Thyroid gland (tissue), 4 donors: ENCODE measurements around the gene SLC8B1.

Source experiments
- CTCF ChIP-seq, 6 experiments: fragments of 200-600 bp in 3 of 6; fragments of 450-650 bp in 3 of 6; sonication (generic) in 3 of 6; IDR thresholded peaks; one replicate each; pipeline ENCODE4 v1.5.1; 2016 to 2019; ENCODE audit warnings: antibody characterized with exemption in 6 of 6, mild to moderate bottlenecking in 2 of 6, inconsistent platforms in 1 of 6, moderate library complexity in 1 of 6
- POLR2A ChIP-seq, 2 donors: fragments of 450-650 bp; IDR thresholded peaks; one replicate each; pipeline ENCODE4 v1.6.1; 2017; ENCODE audit warnings: antibody characterized with exemption in 2 of 2, mild to moderate bottlenecking in 2 of 2, moderate library complexity in 1 of 2

DNA sequence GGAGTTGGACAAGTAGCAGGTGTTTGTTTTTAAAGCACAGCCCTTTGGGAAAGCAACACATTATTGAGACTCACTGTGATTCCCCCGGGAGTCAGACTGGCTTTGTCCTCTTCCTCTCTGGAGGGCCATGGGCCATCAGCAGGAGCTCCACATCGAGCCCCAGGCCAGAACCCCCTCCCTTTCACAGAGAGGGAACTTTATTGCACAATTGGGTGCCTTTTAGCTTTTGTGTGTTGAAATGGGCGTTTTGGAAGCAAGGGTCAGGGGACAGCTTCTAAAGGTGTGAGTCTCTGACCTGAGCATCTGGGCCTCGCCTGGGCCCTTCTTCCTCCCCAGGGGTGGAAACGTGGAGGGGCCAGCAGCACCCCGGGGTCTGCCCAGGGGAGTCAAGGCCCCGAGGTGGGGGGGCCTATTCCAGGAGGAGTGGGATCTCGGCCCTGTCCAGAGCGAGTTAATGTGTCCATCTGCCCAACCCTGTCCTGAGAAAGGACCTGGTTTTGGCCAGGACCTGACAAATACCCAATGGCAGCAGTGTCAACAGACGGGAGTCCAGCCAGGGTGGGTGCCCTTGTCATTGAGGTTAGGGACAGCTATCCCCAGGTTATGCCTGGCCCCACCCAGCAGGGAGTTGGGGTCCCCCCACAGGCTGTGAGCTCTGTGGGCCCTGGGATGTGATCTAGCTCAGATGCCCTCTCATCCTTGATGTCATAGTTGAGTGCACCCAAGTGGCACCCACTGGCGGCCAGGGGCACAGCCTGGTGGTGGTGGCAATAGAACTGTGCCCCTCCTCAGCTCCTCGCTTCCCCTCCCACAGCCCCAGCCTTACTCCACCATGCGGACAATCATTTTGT, 37.1 kb downstream of the SLC8B1 start:
- TF ChIP-seq CTCF (IDR thresholded peaks at IDR 0.05) (peak in 2 of 6 experiments; percentile 2 to 12), POLR2A (IDR thresholded peaks at IDR 0.05) (no peak)
